Stimulated activated CD4-positive, alpha-beta T cell treated with anti-CD3 and anti-CD28 coated beads, Interleukin-4, amount 100 ng/mL, for 4 hours (primary cell): ENCODE measurements around the gene ZNF385C.

ENCODE experiments used
- DNase-seq, 2 experiments: peaks; one replicate each; pipeline ENCODE4 v3.0.0-alpha.2; 2020

Gene ZNF385C

DNA sequence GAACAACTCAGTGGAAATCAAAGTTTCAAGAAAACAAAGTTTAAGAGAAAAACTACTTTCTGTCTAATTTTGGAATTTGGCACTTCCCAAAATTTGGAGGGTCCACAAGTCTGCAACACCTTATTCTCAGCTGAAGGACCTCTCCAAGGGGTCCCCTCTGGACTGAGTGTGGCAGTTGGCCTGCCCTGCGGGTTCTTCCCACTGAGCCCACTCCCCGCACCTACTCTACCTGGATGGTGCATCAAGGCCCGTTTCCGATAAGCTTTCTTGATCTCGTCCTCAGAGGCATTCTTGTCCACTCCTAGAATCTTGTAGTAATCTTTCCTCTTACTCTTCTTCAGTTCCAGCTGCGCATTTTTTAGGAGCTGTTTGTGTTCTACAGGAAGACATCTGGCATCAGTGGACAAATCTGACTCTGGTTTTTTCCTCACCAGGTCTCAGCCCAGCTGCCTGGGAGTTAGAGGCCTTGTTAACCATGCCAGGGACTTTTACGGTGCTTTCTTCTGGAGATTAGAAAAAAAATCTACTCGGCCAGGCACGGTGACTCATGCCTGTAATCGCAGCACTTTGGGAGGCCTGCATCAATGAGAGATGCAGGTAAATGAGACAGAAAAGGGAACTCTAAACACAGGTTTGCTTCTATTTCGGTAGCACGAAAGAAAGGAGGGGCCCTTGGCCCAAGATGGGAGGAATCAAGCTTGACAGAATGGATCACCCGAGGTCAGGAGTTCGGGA is 116.1 kb downstream of the ZNF385C start:
- DNase-seq, result no peak

DNA sequence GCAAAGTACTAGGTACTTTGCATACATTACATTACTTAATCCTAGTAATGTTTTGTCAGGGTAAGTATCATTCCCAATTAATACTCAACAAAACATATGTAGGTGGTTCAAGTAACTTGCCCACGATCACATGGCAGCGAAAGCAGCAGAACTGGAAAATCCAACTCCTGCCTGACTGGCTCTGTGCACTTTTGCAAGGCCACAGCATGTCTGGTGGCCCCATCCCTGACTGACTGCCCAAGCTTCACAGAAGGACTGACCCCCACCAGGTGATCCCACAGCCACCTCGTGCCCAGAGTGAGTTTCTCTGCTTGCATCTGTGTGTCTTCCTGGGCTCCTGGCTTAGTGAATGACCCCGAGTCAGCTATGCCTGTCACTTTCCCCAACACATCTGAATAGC is 120.3 kb downstream of the ZNF385C start:
- DNase-seq, result no peak

DNA sequence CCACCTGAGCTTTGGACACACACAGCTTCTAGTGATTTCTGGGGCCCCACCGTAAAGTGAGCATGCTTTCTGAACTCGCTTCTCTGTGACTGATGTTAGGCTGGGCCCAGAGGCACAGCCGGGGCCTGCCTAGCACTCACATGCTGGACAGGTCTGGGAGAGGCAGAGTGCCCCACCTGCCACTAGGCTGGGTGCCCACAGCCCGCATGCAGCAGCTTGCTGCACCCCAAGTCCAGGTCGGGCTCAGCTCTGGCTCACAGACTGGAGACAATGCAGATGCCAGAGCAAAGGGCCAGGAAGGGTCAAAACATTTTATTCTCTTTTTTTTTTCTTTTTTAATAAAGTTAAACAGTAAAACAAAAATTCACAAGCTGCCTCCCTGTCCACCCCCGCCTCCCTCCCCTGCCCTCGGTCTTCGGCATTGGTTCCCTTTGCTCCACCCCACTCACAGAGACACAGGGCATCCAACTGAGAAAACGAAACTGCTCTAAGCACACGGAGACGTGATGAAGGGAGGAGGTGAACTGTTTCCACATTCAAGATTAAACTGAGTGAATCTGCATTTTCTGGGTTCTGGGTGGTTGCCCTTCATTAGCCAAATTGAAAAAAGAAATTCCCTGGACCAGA is 122.0 kb downstream of the ZNF385C start:
- DNase-seq, result no peak
